B cell (primary cell): Measurements from ENCODE around the gene CENPN. TPM values are rescaled to one million over a fixed set of nuclear protein-coding genes. Genes with fewer than 3 reads are reported as not detected.

Source experiments
- ATAC-seq: fragments of 200-7000 bp; cut with Tn5 transposase; one replicate; pipeline ENCODE4 v1.10.0; 2021; ENCODE audit warnings: low read depth, mild to moderate bottlenecking, moderate number of reproducible peaks, moderate library complexity
- CTCF ChIA-PET: fragments of 350-600 bp; sonication (Branson Sonifier 250); formaldehyde crosslinking; loops from one replicate; lab custom pipeline; 2021; ENCODE audit warnings: antibody characterized with exemption, inconsistent platforms; lab: Charles Lee
- POLR2A ChIA-PET: fragments of 350-600 bp; sonication (Branson Sonifier 250); formaldehyde crosslinking; loops from one replicate; lab custom pipeline; 2021; ENCODE audit warnings: antibody characterized with exemption; lab: Charles Lee
- DNase-seq: peaks from one replicate; pipeline ENCODE4 v3.0.0; 2013
- H2AFZ ChIP-seq: 2 replicates; pipeline ENCODE4 v1.6.1; 2012; ENCODE audit warnings: mild to moderate bottlenecking, low read depth, low read length; ENCODE audit not compliant: insufficient read depth, poor library complexity, severe bottlenecking
- H3K27ac ChIP-seq, 2 donors: 1 replicate in 1 of 2; 2 replicates in 1 of 2; pipeline ENCODE4 v1.5.1; 2012 to 2013; ENCODE audit warnings: low read length in 2 of 2, mild to moderate bottlenecking in 2 of 2, moderate library complexity in 1 of 2
- H3K27me3 ChIP-seq, 4 experiments: fragments of 200-600 bp in 1 of 4; sonication (generic) in 1 of 4; replicated peaks in 1 of 4; 1 replicate in 2 of 4; 2 replicates in 2 of 4; pipeline versions ENCODE4 v1.6.1 to v1.7.0; 2013 to 2016; ENCODE audit warnings: low read length in 3 of 4, mild to moderate bottlenecking in 2 of 4, mixed read lengths in 1 of 4, moderate library complexity in 1 of 4; ENCODE audit not compliant: insufficient read depth in 4 of 4, control insufficient read depth in 3 of 4; ENCODE audit errors: control extremely low read depth in 1 of 4
- H3K36me3 ChIP-seq, 2 experiments: replicated peaks in 1 of 2; 1 replicate in 1 of 2; 2 replicates in 1 of 2; pipeline versions ENCODE4 v1.6.1 to v1.7.1; 2013; ENCODE audit warnings: low read length in 1 of 2; ENCODE audit not compliant: insufficient read depth in 2 of 2, control insufficient read depth in 1 of 2; ENCODE audit errors: control extremely low read depth in 1 of 2, extremely low read depth in 1 of 2
- H3K4me1 ChIP-seq, 2 donors: fragments of 200-600 bp in 1 of 2; sonication (generic) in 1 of 2; 1 replicate in 1 of 2; 2 replicates in 1 of 2; pipeline versions ENCODE4 v1.5.1 to v1.6.1; 2013 to 2017; ENCODE audit warnings: low read length in 2 of 2; ENCODE audit not compliant: control insufficient read depth in 2 of 2, insufficient read depth in 2 of 2
- H3K4me2 ChIP-seq: replicated peaks from 2 replicates; pipeline ENCODE3; 2012; ENCODE audit warnings: mild to moderate bottlenecking, low read depth, low read length; ENCODE audit not compliant: poor library complexity, severe bottlenecking
- H3K4me3 ChIP-seq, 5 experiments: fragments of 200-600 bp in 1 of 5; sonication (generic) in 1 of 5; 1 replicate in 3 of 5; 2 replicates in 2 of 5; pipeline versions ENCODE4 v1.5.1 to v1.7.0; 2011 to 2016; ENCODE audit warnings: low read length in 4 of 5, mild to moderate bottlenecking in 4 of 5, low read depth in 2 of 5, control low read depth in 1 of 5, moderate library complexity in 1 of 5; ENCODE audit not compliant: insufficient read depth in 1 of 5; ENCODE audit errors: control extremely low read depth in 1 of 5, extremely low read depth in 1 of 5
- H3K79me2 ChIP-seq: fragments of 200-600 bp; sonication (generic); one replicate; pipeline ENCODE4 v1.6.0; 2016; ENCODE audit warnings: low read length; ENCODE audit not compliant: control insufficient read depth, insufficient read depth
- H3K9ac ChIP-seq: fragments of 200-600 bp; sonication (generic); 2 replicates; pipeline ENCODE4 v1.6.1; 2017; ENCODE audit warnings: mild to moderate bottlenecking, low read length, moderate library complexity
- H3K9me3 ChIP-seq, 3 donors: one replicate each; pipeline versions ENCODE4 v1.6.1 to v1.7.1; 2013; ENCODE audit warnings: low read length in 2 of 3; ENCODE audit not compliant: control insufficient read depth in 2 of 3, insufficient read depth in 1 of 3; ENCODE audit errors: control extremely low read depth in 1 of 3
- H4K20me1 ChIP-seq: 2 replicates; pipeline ENCODE4 v1.6.0; 2012; ENCODE audit warnings: mild to moderate bottlenecking, low read length; ENCODE audit not compliant: insufficient read depth, control insufficient read depth, poor library complexity, severe bottlenecking
- H3K27ac Mint-ChIP-seq: one replicate; pipeline ENCODE4 v1.8.0; 2021; ENCODE audit warnings: mixed read lengths
- H3K27me3 Mint-ChIP-seq: one replicate; pipeline ENCODE4 v1.8.0; 2021; ENCODE audit warnings: mixed read lengths
- H3K4me1 Mint-ChIP-seq: one replicate; pipeline ENCODE4 v1.8.0; 2021; ENCODE audit warnings: mixed read lengths
- H3K4me3 Mint-ChIP-seq: one replicate; pipeline ENCODE4 v1.8.0; 2021; ENCODE audit warnings: mixed read lengths
- H3K9me3 Mint-ChIP-seq: one replicate; pipeline ENCODE4 v1.8.0; 2022; ENCODE audit warnings: mixed read lengths; ENCODE audit not compliant: insufficient read depth
- EZH2 ChIP-seq: IDR thresholded peaks from 2 replicates; pipeline ENCODE4 v1.6.1; 2012; ENCODE audit warnings: borderline replicate concordance, low read depth, mild to moderate bottlenecking, moderate library complexity, low read length; ENCODE audit not compliant: insufficient read depth, poor library complexity, severe bottlenecking
- WGBS: methylation state at CpG from one replicate; pipeline ENCODE4 v1.1.5; 2013; ENCODE audit warnings: missing lambda C conversion rate; ENCODE audit not compliant: insufficient coverage; 5-methylcytosine and 5-hydroxymethylcytosine counted together
- intact Hi-C: fragments of 100-400 bp; cut with micrococcal nuclease; formaldehyde crosslinking; loops from one replicate; pipeline ENCODE4 v1.10.0; 2022
- polyA plus RNA-seq: library from polyadenylated mRNA; depleted of rRNA; stranded (reverse); fragments of >200 nt; gene quantifications from 2 replicates; pipeline ENCODE4 v1.2.3, GENCODE V29; 2012
- total RNA-seq, 2 donors: library from RNA; stranded (reverse); fragments of 120-200 nt in 1 of 2; gene quantifications; 1 replicate in 1 of 2; 2 replicates in 1 of 2; pipeline versions ENCODE4 v1.2.3 to v1.2.4, GENCODE V29; 2013 to 2022
- TF ChIP-seq, protein P1 (sequence below): fragments of 200-600 bp; IDR thresholded peaks from one replicate; pipeline ENCODE4 v1.8.0; 2022; ENCODE audit warnings: antibody characterized with exemption, mild to moderate bottlenecking

Gene CENPN
- total and polyA plus RNA-seq, 2 donors (not counting 1 experiment from before 2014, with no cell fraction given): 3.0 to 4.0 TPM

DNA sequence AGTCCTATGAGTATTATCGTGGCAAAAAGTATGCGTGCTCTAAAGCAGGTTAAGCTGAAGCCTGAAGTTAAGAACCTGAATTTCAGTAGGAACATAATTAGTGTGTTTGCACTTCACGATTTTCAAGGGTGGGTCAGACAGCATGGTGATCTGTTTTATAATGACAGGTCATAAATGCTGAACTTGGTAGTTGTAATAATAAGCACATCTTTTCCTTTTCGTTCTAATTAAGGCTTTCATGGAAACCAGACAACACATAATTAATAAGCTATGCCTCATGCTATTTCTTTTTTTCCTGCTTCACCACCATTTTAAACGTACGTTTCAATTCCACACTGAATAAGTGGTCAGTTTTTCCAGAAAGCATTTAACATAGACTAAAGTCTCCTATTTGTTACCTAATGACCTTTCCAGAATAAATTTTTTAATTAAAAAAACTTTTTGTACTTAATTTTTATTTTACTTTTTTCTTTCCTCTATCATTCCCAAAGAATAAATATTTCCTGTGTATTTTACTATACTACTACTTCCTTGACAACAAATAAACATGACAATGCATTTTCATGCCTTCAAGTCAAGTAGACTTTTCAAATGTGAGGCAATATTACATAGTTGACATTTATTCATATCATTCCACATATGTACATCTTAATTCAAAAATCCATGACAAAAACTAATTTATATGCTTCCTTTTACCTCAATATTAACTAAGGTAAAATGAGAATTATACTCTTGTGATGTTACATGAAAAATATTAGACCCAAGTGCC lies 22.7 kb upstream of the CENPN start:
- H3K27ac Mint-ChIP-seq: no peak overlapping the region
- Histone ChIP-seq H3K4me2 (no peak overlapping the region), H4K20me1 (no peaks in the 10 kb centered on the region), H3K4me3 (no peak overlapping the region), H3K9me3 (no peaks in the 10 kb centered on the region), H3K27me3 (no peaks in the 10 kb centered on the region), H3K79me2 (peaks cover 5% of the 10 kb centered on the region), H3K27ac (no peak overlapping the region), H3K36me3 (peaks cover 0 to 5% of the 10 kb centered on the region in 2 experiments), H2AFZ (no peak overlapping the region), H3K9ac (no peak overlapping the region), H3K4me1 (no peaks in the 10 kb centered on the region)
- no peaks in the 10 kb centered on the region for H3K27me3 Mint-ChIP-seq
- H3K4me1 Mint-ChIP-seq: no peaks in the 10 kb centered on the region
- ATAC-seq: no peak
- H3K9me3 Mint-ChIP-seq: no peaks in the 10 kb centered on the region
- intact Hi-C loops: no loop called here
- DNase-seq: no peak
- no peak overlapping the region for H3K4me3 Mint-ChIP-seq
- TF ChIP-seq EZH2: no peak
- TF ChIP-seq, protein P1, sequence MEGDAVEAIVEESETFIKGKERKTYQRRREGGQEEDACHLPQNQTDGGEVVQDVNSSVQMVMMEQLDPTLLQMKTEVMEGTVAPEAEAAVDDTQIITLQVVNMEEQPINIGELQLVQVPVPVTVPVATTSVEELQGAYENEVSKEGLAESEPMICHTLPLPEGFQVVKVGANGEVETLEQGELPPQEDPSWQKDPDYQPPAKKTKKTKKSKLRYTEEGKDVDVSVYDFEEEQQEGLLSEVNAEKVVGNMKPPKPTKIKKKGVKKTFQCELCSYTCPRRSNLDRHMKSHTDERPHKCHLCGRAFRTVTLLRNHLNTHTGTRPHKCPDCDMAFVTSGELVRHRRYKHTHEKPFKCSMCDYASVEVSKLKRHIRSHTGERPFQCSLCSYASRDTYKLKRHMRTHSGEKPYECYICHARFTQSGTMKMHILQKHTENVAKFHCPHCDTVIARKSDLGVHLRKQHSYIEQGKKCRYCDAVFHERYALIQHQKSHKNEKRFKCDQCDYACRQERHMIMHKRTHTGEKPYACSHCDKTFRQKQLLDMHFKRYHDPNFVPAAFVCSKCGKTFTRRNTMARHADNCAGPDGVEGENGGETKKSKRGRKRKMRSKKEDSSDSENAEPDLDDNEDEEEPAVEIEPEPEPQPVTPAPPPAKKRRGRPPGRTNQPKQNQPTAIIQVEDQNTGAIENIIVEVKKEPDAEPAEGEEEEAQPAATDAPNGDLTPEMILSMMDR: no peak
- CTCF ChIA-PET: interaction anchor here (0.7 kb wide), 1 partner anchor 598 kb away, joined by 3 read pairs; no protein-coding TSS in a partner anchor
- no CpG with 5 or more reads among the region's 6 CpGs for whole genome bisulfite sequencing
- POLR2A ChIA-PET: no interaction called here

DNA sequence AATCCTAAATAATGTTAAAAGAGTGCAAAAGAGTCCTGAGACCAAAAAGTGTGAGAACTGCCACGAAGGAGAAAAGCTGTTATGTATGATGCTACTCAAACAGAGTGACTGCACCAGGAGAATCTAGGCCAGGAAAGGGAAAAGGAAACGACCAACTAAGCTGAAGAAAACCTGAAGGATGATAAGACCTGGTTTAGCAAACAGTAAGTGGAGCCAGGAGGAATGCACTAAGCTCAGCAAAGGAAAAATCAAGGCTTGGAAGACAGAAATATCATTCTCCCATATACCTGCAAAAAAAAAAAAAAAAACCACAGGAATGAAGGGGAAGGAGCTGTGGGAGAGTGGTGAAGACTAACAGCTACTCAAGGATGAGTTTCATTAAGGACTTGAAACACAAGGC lies 21.4 kb upstream of the CENPN start:
- DNase-seq (no peak), ATAC-seq (no peak)
- Histone ChIP-seq H4K20me1 (no peaks in the 10 kb centered on the region), H3K4me3 (no peak overlapping the region), H3K9me3 (no peaks in the 10 kb centered on the region), H3K27ac (no peak overlapping the region), H3K79me2 (peaks cover 9% of the 10 kb centered on the region), H3K4me1 (no peaks in the 10 kb centered on the region), H3K9ac (no peak overlapping the region), H3K27me3 (no peaks in the 10 kb centered on the region), H3K4me2 (no peak overlapping the region), H2AFZ (no peak overlapping the region), H3K36me3 (peaks cover 0 to 2% of the 10 kb centered on the region in 2 experiments)
- ChIA-PET POLR2A (no interaction called here), CTCF (no interaction called here)
- no peak for TF ChIP-seq EZH2
- TF ChIP-seq, protein P1: no peak
- no peak overlapping the region for H3K27ac Mint-ChIP-seq
- intact Hi-C loops: no loop called here
- no peaks in the 10 kb centered on the region for H3K4me1 Mint-ChIP-seq
- no peak overlapping the region for H3K4me3 Mint-ChIP-seq
- H3K27me3 Mint-ChIP-seq: no peaks in the 10 kb centered on the region
- WGBS: 49% methylated on average over 2 of the region's 2 CpGs
- no peaks in the 10 kb centered on the region for H3K9me3 Mint-ChIP-seq
